NCI-H146 treated with DMSO at 0.1 percent for 48 hours (cell line): ENCODE data around the gene OSBPL2.

Source experiments
- DNase-seq: peaks from one replicate; lab custom pipeline; 2025; ENCODE audit not compliant: unreplicated experiment; lab: John Stamatoyannopoulos, UW

Gene OSBPL2

DNA sequence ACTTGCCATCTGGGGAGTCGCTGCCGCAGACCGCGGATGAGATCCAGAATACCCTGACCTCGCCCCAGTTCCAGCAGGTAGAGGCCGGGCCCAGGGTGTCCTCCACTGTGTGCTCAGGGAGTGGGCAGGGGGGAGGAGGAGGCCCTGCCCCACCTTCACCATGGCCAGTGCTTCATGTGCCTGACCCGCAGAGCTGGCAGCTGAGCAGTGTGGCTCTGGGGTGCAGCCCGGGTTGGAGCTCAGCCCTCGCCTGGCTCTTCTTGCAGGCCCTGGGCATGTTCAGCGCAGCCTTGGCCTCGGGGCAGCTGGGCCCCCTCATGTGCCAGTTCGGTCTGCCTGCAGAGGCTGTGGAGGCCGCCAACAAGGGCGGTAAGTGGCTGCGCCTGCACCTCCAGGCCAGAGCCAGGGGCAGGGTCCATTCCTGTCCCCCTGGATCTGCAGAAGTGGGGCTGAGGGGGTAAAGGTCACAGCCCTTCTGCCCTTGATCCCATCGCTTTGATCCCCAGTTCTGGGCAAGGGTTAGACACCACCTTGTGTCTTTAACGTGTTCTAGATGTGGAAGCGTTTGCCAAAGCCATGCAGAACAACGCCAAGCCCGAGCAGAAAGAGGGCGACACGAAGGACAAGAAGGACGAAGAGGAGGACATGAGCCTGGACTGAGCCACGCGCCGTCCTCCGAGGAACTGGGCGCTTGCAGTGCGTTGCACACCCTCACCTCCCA lies 69.9 kb downstream of the OSBPL2 start:
- no peak for DNase-seq

DNA sequence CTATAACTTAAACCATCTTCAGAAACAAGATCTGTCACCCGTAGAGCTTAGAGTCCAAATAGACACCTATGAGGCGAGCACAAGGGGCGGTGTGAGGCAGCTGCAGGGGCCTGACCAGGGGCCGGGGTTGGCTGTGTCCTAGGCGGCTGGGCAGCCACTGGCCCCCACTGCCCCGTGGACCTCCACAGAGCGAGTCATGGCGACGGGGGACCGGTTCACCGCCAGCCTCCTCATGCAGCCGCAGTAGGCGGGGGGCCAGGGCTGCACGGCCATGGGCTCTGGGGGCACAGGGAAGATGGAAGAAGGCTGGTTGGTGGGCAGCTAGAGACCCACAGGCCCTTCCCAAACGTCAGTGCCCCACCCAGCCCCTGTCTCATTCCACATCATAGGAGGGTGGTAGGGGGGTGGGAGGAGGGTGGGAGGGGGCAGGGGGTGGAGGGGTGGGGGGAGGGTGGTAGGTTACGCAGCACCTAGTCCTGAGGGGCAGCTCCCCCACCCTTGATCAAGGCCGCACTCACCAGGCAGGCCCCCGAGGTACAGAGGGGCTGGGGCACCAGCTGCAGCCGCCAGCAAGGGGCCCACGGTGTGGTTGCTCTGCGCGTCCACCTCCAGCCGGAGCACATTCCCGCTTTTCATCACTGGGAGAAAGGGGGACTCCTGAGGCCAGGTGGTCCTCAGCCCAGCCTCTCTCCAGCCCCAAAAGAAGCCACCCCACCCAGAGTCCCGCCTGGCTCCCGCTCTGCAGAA lies 71.0 kb downstream of the OSBPL2 start:
- DNase-seq, result no peak

DNA sequence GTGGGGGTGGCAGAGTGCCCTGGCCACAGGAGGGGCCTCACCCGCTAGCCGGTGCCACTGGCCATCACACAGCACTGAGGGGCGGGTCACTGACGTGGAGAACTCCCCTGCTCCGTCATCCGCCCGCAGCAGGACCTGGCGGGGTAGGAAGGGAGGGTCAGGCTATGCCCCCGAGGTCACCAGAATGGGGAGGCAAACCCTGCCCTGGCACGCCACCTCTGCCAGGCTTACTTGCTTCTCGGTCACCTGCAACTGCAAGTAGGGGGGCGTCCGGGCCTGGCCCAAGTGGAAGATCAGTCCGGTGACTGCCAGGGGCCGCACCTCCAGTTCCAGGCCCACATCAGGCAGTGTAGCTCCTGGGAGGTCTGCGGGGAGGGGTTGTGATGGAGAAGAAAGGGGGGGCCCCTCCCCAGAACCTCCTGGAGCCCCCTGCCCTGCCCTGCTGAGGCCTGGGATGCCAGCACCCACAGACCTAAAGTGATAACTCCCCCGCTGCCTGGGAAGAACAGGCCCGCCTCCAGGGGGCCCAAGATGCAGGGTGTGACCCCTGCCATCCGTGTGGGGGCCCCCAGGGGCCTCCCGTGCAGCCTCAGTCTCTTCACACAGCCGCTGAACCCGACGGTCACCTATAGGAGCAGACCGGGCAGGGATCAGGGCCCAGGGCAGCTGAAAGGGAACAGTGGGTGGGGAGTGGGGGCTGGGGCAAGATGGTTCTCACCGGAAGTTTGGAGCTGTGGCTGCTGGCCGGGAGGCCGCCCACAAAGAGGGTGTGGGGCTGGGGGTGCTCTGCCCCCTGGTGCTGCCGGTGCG lies 71.8 kb downstream of the OSBPL2 start:
- DNase-seq, result no peak

DNA sequence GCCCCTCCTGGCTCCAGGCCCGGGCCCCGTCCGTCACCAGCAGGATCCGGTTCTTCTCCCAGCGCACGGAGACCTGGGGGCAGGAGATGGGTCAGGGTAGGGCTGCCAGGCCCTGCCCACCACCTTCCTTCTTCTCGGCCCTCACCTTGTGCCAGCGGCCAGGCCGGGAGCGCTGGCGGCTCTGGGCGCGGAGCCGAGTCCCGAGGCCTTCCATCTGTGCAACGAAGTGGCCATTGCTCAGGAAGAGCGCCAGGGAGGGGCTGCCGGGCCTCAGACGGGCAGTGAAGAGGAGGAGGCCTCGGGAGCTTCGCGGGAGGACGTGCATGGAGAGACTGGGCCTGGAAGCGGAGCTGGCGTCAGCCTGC lies 72.4 kb downstream of the OSBPL2 start:
- DNase-seq, result no peak

DNA sequence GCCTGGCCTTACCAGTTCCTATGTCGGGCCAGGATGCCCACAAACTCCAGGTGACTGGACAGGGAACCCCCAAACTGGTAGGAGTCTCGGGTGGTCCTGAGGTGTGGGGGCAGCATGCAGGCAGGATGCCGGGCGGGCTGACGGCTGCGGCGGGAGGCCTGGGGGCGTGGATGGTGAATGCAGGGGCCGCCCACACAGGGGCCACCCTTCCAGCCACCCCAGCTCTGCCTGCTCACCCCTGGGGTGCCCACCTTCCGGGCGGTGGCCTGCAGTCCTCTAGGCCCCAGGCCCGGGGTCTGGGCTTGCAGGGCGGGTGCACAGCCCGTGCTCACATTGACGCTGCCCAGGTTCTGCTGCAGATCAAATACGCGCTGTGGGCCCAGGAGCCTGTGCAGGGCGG lies 72.8 kb downstream of the OSBPL2 start:
- DNase-seq, result no peak

DNA sequence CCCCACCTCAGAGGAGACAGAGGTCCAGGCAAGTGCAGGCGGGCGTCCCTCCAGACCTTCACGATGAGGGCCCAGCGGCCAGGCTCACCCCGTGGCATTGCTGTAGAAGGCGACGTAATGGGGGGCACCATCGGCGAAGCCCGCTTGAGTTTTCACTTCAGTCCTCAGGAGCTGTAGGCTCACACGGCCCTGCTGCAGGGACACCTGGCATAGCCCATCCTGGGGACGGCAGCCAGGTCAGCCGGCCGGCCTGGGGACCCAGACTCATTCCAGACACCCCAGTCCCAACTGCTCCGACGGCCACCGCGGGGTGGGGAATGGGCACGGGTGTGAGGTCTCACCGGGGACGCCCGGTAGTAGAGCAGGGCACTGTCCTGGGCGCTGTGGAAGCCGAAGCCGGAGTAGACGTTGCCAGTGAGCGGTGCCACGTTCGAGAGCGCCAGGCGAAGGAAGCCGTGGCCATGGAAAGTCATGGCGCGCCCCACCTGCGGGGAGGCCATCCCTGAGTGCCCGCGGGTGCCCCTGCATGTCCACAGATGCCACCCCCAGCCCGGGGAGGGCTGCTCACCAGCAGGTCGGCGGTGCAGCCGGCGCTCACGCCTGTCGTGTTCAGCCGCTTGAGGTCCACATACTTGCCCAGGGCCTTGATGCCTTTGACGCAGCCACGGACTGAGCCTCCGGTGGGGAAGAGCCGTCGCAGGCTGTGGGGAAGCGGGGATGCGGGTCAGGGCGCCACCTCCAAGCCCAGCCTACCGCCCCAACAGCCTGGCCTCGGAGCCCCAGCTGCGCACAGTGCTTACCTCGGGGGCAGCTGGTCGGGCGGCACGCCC lies 73.7 kb downstream of the OSBPL2 start:
- DNase-seq, result no peak

DNA sequence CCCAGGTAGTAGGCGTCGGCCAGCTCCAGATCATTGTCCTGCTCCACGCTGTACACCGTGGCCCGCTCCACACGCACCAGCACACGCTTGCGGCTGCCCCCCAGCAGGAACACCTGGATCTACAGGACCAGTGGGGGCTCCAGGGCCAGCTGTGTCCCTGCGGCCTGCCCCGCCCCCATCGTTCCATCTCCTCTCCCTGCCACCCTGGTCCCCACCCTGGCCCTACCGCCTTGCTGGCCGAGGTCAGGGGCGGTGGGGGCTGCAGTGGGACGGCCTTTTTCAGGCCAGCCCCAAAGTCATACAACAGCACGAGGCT lies 74.3 kb downstream of the OSBPL2 start:
- no peak for DNase-seq

DNA sequence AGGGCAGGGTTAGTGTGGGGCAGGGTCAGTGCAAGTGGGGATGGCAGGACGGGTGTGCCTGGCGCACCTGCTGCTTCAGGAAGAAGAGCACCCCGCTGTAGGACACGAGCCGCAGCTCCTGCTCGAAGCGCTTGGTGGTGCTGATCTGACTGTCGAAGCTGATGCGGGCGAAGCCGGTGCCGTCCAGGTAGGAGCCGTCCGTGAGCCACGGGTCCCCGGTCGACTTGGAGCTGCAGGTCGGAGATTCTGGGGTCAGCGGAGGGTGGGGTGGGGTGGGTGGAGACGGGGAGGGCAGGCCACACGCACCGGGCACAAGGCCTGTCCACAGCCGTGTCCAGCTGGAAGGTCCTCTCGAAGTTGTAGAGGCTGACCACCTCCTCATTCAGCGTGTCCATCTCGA lies 74.7 kb downstream of the OSBPL2 start:
- DNase-seq, result no peak

DNA sequence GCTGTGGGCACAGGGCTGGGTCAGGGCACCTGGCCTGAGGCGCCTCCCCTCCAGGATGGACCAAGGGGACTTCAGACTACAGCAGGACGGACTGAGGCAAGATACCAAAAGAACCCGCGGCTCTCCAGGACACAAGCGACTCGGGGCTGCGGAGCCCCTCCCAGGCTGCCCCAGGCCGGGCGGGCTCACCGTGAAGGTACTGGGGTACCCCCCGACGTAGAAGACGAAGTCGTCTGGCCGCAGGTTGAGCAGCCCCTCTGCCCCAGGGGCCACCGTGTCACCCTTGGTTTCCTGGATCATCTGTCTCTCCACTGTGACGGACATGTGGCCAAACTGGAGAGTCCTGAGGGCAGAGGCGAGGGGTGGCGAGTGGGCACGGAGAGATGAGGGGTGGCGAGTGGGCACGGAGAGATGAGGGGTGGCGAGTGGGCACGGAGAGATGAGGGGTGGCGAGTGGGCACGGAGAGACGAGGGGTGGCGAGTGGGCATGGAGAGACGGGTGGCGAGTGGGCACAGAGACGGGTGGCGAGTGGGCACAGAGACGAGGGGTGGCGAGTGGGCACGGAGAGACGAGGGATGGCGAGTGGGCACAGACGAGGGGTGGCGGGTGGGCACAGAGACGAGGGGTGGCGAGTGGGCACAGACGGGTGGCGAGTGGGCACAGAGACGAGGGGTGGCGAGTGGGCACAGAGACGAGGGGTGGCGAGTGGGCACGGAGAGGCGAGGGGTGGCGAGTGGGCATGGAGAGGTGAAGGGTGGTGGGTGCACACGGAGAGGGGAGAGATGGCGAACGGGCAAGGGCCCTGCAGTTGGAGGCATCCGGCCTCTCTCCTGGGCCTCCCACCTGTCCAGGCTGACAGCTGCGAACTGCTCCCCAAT lies 75.4 kb downstream of the OSBPL2 start:
- DNase-seq, result no peak

DNA sequence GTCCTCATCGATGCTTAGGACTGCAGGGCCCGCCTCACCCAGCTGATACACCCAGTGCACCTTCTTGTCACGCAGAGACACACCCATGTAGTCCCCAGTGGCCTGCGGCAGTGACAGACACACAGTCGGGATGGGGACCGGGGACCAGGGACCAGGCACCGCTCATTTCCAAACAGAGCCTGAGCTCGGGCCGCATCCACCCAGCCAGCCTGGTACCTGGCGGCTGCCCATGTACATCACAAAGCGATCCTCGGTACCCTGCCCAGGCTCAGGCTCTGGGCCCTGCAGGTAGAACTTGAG lies 76.0 kb downstream of the OSBPL2 start:
- no peak for DNase-seq

DNA sequence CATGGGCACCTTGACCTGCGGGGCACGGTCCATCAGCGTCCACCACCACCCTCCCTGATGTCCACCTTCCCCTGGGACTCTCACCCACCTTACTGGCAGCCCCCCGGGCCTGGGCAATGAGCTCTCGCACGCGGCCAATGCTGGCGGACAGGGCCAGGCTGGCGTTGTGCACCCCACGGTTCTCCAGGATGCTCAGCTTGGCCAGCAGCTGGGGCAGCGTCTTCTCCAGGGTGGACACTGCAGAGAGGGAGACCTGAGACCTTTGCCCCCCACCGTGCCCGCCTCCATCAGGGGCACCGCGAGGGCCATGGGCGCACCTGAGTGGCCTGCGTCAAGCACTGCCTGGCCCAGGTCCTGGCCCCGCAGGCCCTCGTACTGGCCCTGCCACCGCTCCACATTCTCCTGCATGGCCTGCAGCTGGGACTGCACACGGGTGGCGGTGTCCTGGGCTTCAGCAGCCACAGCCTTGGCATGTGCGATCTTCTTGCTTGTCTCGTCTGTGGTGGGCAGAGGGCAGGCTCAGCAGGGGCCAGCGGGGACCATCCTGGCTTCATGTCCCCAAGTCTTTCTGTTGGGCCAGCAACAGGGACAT lies 76.5 kb downstream of the OSBPL2 start:
- DNase-seq, result no peak

DNA sequence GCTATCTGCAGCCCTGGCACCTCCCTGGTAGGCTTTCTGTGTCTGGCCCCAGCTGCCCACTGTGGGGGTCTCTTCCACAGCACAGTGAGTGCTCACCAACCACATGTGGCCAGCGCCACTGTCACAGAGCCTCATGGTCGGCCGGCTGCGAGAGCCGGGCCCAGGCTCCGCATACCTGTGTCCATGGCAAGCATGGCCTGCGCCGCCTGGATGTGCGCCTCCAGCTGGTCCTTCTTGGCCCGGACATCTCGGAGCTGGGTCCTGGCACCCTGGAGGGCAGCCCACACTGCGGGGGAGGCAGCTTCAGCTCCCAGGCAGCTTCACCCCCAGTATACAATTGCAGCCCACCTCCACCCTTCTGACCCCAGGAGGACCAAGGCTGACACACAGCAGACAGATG lies 77.5 kb downstream of the OSBPL2 start:
- DNase-seq, result no peak

DNA sequence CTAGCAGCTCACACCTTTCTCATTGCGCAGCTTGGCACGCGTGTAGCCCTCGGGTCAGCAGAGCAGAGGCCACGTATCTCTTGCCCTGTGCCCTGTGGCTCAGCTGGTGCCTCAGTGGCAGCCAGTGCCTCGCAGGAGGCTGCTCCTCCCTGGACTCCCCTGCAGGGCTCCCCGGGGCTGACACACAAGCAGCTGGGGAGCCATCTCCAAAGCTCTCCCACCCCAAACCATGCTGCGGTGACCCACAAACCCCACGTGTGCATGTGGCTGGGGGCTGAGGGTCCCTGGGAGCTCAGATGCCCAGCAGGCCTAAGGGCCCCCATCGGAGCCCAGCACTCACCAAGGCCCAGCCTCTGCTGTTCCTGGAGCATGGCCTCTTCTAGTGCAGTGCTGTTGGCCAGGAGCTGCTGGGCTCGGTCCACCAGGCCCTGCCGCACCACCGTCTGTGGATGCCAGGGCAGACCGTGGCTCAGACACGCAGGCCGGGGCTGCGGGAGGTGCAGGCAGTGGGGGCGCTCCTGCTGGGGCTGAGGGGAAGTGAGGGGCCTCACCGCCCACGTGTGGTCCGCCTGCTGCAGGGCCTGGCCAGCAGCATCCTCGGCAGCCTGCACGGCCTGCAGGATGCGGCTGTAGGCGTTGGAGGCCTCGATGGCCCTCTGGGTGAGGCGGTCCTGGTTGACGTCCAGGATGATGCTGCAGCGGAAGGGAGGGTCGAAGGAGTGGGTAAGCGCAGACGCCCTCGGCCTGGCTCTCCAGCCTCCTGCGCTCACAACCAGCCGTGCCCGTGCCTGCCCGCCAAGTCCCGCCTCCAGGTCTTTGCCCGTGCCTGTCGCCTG lies 78.2 kb downstream of the OSBPL2 start:
- no peak for DNase-seq

DNA sequence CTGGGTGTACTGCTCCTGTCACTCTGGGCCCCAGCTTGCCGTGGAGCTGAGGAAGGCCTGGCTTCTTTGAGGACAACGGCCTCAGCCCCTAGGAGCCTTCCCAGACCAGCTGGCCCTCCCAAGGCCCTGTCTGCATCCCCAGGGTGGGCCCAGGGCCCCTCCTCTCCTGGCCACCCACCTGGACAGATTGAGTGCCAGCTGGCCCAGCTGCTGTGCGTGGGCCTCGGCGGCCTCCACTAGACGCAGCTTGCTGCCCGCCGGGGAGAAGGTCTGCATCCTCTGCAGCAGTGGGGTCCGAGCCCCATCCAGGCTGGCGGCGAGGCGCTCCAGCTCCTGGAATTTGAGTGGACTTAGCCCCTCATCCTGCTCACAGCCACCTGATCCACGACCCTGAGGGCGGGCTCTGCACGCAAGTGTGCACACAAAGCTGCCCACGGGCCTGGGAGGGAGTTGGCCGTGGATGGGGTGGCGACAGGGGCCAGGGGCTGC lies 78.9 kb downstream of the OSBPL2 start:
- DNase-seq, result no peak

DNA sequence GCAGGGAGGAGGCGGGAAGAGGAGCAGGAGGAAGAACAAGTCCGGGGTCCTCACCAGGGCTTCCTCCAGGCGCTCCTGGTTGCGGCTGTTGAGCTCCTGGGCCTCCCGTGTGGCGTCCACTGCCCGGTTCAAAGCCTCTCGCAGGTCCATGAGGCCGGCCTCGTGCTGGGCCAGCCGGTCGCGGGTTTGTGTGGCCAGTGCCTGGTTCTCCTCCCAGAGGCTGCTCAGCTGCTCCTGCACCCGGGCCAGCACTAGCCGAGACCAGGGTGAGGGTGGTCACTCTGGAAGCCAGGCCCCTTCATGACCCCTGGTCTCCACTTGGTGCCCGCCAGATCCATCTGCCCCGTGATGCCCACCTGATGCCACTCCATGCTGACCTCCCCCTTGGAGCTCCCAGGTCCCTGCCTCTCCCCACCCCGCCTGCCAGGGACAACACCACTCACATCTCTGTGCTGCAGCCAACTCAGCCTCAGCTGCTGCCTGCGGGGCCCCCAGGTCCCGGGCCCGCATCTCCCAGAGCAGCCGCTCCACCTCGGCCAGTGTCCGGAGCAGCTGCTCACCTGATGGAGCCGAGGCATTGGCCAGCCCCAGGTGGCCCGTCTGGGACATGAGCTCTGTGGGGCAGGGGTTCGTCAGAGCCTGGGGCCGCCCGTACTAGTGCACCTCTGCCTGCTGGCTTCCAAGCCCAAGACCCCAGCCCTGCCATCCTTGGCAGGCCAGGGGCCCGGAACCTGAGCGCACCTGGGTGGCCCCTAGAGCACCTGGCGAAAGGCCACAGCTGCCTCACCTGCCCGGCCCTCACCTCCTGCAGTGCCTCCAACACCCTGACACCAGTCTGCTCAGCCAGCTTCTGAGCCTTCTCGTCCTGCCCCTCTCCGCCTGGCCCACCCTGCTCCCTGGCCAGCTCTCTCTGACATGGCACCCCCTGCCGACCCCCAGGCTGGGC lies 80.4 kb downstream of the OSBPL2 start:
- no peak for DNase-seq

DNA sequence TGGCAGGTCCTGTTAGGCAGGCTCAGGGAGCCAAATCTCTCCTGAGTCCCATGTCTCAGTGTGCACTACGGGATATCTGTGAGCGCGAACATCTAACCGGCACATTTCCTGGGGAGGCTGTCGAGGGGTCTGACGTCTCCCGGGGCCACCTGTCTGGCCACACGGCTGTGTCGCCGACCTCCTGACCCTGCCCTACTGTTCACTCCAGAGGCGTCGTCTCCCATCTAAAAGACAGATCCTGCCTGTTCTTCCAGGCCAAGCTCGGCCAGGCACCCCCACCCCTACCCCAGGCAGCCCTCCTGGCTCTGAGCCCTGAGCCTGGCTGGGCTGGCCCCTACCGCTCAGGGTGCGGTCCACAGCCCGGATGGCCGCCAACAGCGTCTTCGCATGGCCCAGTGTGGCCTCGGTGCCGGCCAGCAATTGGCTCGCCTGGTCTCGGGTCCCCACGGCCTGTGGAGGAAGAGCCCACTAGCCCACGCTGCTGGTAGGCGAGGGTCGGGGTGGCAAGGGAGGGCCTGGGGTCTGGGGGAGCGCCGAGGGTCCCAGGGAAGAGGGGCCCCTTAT lies 81.1 kb downstream of the OSBPL2 start:
- DNase-seq, result no peak

DNA sequence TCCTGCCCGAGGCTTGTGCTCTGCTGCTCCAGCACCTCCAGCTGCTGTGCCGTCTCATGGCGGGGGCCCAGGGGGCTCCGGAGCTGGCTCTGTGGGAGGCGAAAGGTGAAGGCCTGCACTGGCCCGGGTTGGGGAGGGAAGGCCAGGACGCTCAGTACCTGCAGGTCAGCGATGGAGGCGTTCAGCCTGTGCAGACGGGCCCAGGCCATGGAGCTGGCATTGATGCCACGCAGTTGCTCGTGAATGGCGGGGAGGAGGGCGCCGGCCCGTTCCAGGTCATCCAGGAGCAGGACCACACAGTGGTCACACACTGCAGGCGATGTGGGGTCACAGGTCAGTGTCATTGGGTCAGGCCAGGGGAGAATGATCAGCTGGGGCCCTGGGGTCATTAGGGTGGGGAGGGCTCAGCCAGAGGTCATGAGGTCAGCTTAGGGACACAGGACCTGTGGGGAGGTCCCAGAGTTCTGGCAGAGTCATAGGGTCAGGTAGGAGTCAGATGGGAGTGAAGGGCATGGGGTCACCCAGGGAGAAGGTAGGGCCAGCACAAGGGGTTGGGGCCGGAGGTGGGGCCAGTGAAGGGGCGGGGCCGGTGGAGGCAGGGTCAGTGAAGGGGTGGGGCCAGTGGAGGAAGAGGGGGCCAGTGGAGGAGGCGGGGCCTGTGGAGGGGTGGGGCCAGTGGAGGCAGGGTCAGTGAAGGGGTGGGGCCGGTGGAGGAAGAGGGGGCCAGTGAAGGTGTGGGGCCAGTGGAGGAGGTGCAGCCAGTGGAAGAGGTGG lies 82.4 kb downstream of the OSBPL2 start:
- DNase-seq, result no peak
